CD14-positive monocyte (primary cell): Measurements from ENCODE around the gene SLC39A3. TPM values are rescaled to one million over a fixed set of nuclear protein-coding genes. Genes with fewer than 3 reads are reported as not detected.
A peak's percentile ranks its signal among the peaks of the same experiment; 100 is the strongest.

Source experiments
- DNase-seq, 3 donors: peaks; one replicate each; pipeline ENCODE4 v3.0.0-alpha.2; 2011 to 2022
- H2AFZ ChIP-seq: 2 replicates; pipeline ENCODE4 v1.6.0; 2012; ENCODE audit warnings: mild to moderate bottlenecking, low read depth, low read length, inconsistent platforms; ENCODE audit not compliant: insufficient read depth, poor library complexity, severe bottlenecking
- H3K27ac ChIP-seq, 2 donors: 1 replicate in 1 of 2; 2 replicates in 1 of 2; pipeline ENCODE4 v1.5.1; 2012 to 2013; ENCODE audit warnings: low read length in 2 of 2, control low read depth in 1 of 2, inconsistent platforms in 1 of 2, low read depth in 1 of 2, mild to moderate bottlenecking in 1 of 2
- H3K27me3 ChIP-seq, 2 donors: one replicate each; pipeline versions ENCODE4 v1.6.0 to v1.6.1; 2011 to 2013; ENCODE audit warnings: low read length in 2 of 2; ENCODE audit not compliant: control insufficient read depth in 2 of 2, insufficient read depth in 2 of 2
- H3K36me3 ChIP-seq, 2 donors: replicated peaks in 1 of 2; 1 replicate in 1 of 2; 2 replicates in 1 of 2; pipeline versions ENCODE4 v1.5.1 to v1.6.1; 2012 to 2013; ENCODE audit warnings: low read length in 2 of 2, control low read depth in 1 of 2, inconsistent platforms in 1 of 2, mild to moderate bottlenecking in 1 of 2; ENCODE audit not compliant: insufficient read depth in 2 of 2, control insufficient read depth in 1 of 2
- H3K4me1 ChIP-seq, 2 donors: 1 replicate in 1 of 2; 2 replicates in 1 of 2; pipeline versions ENCODE4 v1.5.1 to v1.6.1; 2012 to 2013; ENCODE audit warnings: low read length in 2 of 2, control low read depth in 1 of 2, inconsistent platforms in 1 of 2, mild to moderate bottlenecking in 1 of 2, moderate library complexity in 1 of 2; ENCODE audit not compliant: insufficient read depth in 2 of 2, control insufficient read depth in 1 of 2
- H3K4me2 ChIP-seq: replicated peaks from 2 replicates; pipeline ENCODE3; 2012; ENCODE audit warnings: low read length, moderate library complexity, mild to moderate bottlenecking; ENCODE audit not compliant: poor library complexity, severe bottlenecking; ENCODE audit errors: extremely low read depth
- H3K4me3 ChIP-seq, 3 experiments: fragments of 200-600 bp in 1 of 3; sonication (generic) in 1 of 3; replicated peaks in 1 of 3; 1 replicate in 2 of 3; 2 replicates in 1 of 3; pipeline ENCODE4 v1.5.1; 2011 to 2013; ENCODE audit warnings: low read length in 3 of 3, mild to moderate bottlenecking in 3 of 3, control low read depth in 2 of 3, low read depth in 2 of 3, inconsistent platforms in 1 of 3, moderate library complexity in 1 of 3
- H3K79me2 ChIP-seq: 2 replicates; pipeline ENCODE4 v1.6.0; 2012; ENCODE audit warnings: mild to moderate bottlenecking, control low read depth, inconsistent platforms, low read length, moderate library complexity; ENCODE audit not compliant: insufficient read depth
- H3K9ac ChIP-seq: 2 replicates; pipeline ENCODE4 v1.6.0; 2017; ENCODE audit warnings: low read length, mild to moderate bottlenecking; ENCODE audit not compliant: insufficient read depth, poor library complexity, severe bottlenecking
- H3K9me3 ChIP-seq, 2 donors: replicated peaks in 1 of 2; 1 replicate in 1 of 2; 2 replicates in 1 of 2; pipeline versions ENCODE4 v1.5.1 to v1.6.1; 2012 to 2013; ENCODE audit warnings: low read length in 2 of 2, control low read depth in 1 of 2; ENCODE audit not compliant: control insufficient read depth in 1 of 2, insufficient read depth in 1 of 2
- H4K20me1 ChIP-seq: 2 replicates; pipeline ENCODE4 v1.6.0; 2012; ENCODE audit warnings: mild to moderate bottlenecking, low read length, control low read depth, moderate library complexity; ENCODE audit not compliant: insufficient read depth
- H3K27ac Mint-ChIP-seq, 7 donors: one replicate each; pipeline ENCODE4 v1.8.0; 2020; ENCODE audit warnings: mild to moderate bottlenecking in 7 of 7, mixed read lengths in 7 of 7, moderate library complexity in 6 of 7, inconsistent platforms in 2 of 7
- H3K27me3 Mint-ChIP-seq, 3 donors: one replicate each; pipeline ENCODE4 v1.8.0; 2021 to 2022; ENCODE audit warnings: low read depth in 3 of 3, mild to moderate bottlenecking in 3 of 3, mixed read lengths in 3 of 3, moderate library complexity in 3 of 3, inconsistent platforms in 1 of 3
- H3K36me3 Mint-ChIP-seq, 2 donors: one replicate each; pipeline ENCODE4 v1.8.0; 2020; ENCODE audit warnings: mixed read lengths in 2 of 2, inconsistent platforms in 1 of 2, mild to moderate bottlenecking in 1 of 2
- H3K4me1 Mint-ChIP-seq: one replicate; pipeline ENCODE4 v1.8.0; 2020; ENCODE audit warnings: mild to moderate bottlenecking, mixed read lengths
- H3K4me3 Mint-ChIP-seq, 2 donors: one replicate each; pipeline ENCODE4 v1.8.0; 2020; ENCODE audit warnings: mild to moderate bottlenecking in 2 of 2, mixed read lengths in 2 of 2, moderate library complexity in 1 of 2
- H3K9me3 Mint-ChIP-seq, 7 donors: one replicate each; pipeline ENCODE4 v1.8.0; 2020 to 2022; ENCODE audit warnings: mixed read lengths in 7 of 7, mild to moderate bottlenecking in 6 of 7, moderate library complexity in 6 of 7, inconsistent platforms in 2 of 7
- CTCF ChIP-seq: fragments of 200-600 bp; IDR thresholded peaks from one replicate; pipeline ENCODE4 v1.8.0; 2022; ENCODE audit warnings: antibody characterized with exemption, mild to moderate bottlenecking
- WGBS: methylation state at CpG from one replicate; pipeline ENCODE4 v1.1.5; 2013; ENCODE audit warnings: missing lambda C conversion rate; ENCODE audit not compliant: insufficient coverage; 5-methylcytosine and 5-hydroxymethylcytosine counted together
- intact Hi-C, 2 donors: fragments of 100-400 bp; cut with micrococcal nuclease; formaldehyde crosslinking; loops; one replicate each; pipeline versions ENCODE4 v1.15.0 to v1.15.1; 2023
- polyA plus RNA-seq, 3 donors: library from polyadenylated mRNA; depleted of rRNA in 1 of 3; unstranded in 2 of 3; stranded (reverse) in 1 of 3; fragments of 300-500 nt in 2 of 3; fragments of >200 nt in 1 of 3; fragmentation: Illumina TruSeq in 2 of 3; gene quantifications; 1 replicate in 2 of 3; 2 replicates in 1 of 3; pipeline ENCODE4 v1.2.3, GENCODE V29; 2012 to 2021

SLC39A3 gene
- polyA plus RNA-seq, 3 donors: 14.2 to 39.5 (median 37.0) TPM

DNA sequence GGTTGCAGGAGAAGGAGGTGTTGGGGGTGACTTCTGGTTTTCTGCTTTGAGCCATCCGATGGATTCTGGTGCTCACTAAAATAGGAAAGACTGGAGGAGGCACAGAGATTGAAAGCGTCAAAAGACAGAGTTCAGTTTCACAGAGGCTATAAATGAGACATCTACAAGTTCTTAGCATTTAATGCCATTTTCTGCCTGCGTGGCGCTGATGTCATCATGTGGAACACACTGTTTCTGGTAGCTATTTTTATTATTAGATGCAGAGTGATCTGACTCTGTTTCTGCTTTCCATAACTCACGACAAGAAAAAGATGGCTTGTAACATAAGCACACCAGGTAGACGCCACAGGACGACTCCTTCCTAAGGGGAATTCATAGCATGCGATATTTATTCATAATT is 3.3 kb upstream of the SLC39A3 start:
- Histone ChIP-seq H3K27ac (no peak overlapping the region), H3K4me3 (no peak overlapping the region), H3K9me3 (no peaks in the 10 kb centered on the region), H3K4me1 (peaks cover 15% of the 10 kb centered on the region in 2 donors), H3K9ac (no peak overlapping the region), H3K4me2 (no peak overlapping the region), H3K27me3 (no peaks in the 10 kb centered on the region), H4K20me1 (no peaks in the 10 kb centered on the region), H2AFZ (no peak overlapping the region), H3K36me3 (no peaks in the 10 kb centered on the region), H3K79me2 (peaks cover 16% of the 10 kb centered on the region)
- Mint-ChIP-seq H3K4me3 (no peak overlapping the region), H3K4me1 (peaks cover 16% of the 10 kb centered on the region), H3K27me3 (peaks cover 11 to 23% (median 15%) of the 10 kb centered on the region in 3 donors), H3K36me3 (no peaks in the 10 kb centered on the region), H3K27ac (no peak overlapping the region), H3K9me3 (peaks cover 0 to 1% (median 0%) of the 10 kb centered on the region in 7 donors)
- DNase-seq: no peak
- intact Hi-C loops: loop anchor here in 1 of 2 donors (10.0 kb wide), 1 partner anchor 278 kb away; no protein-coding TSS in a partner anchor
- TF ChIP-seq CTCF: no peak
- WGBS: 100% methylated on average over 3 of the region's 8 CpGs

DNA sequence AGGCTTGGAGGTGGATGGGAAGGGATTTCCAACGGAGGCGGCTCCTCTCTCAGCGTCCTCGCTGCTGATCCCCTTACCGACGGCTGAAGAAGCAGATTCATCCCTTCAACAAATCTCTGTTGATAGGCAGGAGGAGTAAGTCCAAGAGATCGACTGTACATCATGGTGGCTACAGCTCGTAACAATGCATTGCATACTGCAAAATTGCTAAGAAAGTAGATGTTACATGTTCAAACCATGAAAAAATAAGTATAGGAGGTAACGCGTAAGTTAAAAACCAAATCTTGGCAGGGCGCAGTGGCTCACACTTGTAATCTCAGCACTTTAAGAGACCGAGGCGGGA is 468 bp upstream of the SLC39A3 start:
- H3K4me1 Mint-ChIP-seq: peaks cover 27% of the 10 kb centered on the region
- no peak overlapping the region for H3K27ac ChIP-seq
- no peak for TF ChIP-seq CTCF
- H3K27ac Mint-ChIP-seq: no peak overlapping the region
- peak overlapping the region; percentile 99 for H3K4me2 ChIP-seq
- WGBS: 88% methylated on average over 5 of the region's 13 CpGs
- H3K36me3 Mint-ChIP-seq: peaks cover 17 to 20% of the 10 kb centered on the region in 2 donors
- peaks cover 15 to 26% of the 10 kb centered on the region in 2 donors for H3K4me1 ChIP-seq
- H3K27me3 ChIP-seq: no peaks in the 10 kb centered on the region
- H3K36me3 ChIP-seq: peaks cover 14 to 17% of the 10 kb centered on the region in 2 donors
- peaks cover 6 to 15% (median 13%) of the 10 kb centered on the region in 3 donors for H3K27me3 Mint-ChIP-seq
- H4K20me1 ChIP-seq: no peaks in the 10 kb centered on the region
- H3K79me2 ChIP-seq: peaks cover 28% of the 10 kb centered on the region
- no peak overlapping the region for H3K9ac ChIP-seq
- peak overlapping the region; percentile 69 to 78 for H3K4me3 Mint-ChIP-seq
- DNase-seq: no peak
- H3K4me3 ChIP-seq: peak overlapping the region in 1 of 3 experiments; percentile 93
- intact Hi-C loops: loop anchor here in 1 of 2 donors (10.0 kb wide), 1 partner anchor 275 kb away; no protein-coding TSS in a partner anchor
- H3K9me3 Mint-ChIP-seq: peaks cover 0 to 3% (median 1%) of the 10 kb centered on the region in 7 donors
- no peaks in the 10 kb centered on the region for H3K9me3 ChIP-seq
- H2AFZ ChIP-seq: peak overlapping the region; percentile 95
